Measurements from ENCODE around the gene RTEL1.
A peak's percentile ranks its signal among the peaks of the same experiment; 100 is the strongest.
"Not testable (repeated sequence)": the region's sequence is repeated elsewhere in the genome, so short reads cannot be mapped to it uniquely, and the experiment has no call there.

RTEL1 gene

DNA sequence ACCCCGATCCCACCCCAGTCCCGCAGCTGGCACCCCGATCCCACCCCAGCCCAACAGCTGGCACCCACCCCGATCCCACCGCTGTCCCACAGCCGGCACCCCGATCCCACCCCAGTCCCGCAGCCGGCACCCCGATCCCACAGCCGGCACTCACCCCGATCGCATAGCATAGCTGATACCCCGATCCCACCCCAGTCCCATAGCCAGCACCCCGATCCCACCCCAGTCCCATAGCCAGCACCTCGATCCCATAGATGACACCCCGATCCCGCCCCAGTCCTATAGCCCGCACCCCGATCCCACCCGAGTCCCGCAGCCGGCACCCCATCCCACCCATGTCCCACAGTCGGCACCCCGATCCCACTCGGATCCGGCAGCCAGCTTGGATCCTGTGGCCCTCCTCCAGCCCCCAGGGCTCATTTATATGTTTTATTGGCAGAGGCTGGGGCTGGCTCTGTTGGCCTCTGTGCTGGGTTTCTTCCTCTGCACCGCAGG, 30.3 kb upstream of the RTEL1 start:
- peak overlapping the region; percentile 76 for H3K9ac ChIP-seq
- H3K79me2 ChIP-seq = peaks cover 8% of the 10 kb centered on the region
- TF ChIP-seq, protein P1, sequence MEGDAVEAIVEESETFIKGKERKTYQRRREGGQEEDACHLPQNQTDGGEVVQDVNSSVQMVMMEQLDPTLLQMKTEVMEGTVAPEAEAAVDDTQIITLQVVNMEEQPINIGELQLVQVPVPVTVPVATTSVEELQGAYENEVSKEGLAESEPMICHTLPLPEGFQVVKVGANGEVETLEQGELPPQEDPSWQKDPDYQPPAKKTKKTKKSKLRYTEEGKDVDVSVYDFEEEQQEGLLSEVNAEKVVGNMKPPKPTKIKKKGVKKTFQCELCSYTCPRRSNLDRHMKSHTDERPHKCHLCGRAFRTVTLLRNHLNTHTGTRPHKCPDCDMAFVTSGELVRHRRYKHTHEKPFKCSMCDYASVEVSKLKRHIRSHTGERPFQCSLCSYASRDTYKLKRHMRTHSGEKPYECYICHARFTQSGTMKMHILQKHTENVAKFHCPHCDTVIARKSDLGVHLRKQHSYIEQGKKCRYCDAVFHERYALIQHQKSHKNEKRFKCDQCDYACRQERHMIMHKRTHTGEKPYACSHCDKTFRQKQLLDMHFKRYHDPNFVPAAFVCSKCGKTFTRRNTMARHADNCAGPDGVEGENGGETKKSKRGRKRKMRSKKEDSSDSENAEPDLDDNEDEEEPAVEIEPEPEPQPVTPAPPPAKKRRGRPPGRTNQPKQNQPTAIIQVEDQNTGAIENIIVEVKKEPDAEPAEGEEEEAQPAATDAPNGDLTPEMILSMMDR (IDR thresholded peaks at IDR 0.05) = no peak
- H3K4me2 ChIP-seq (ENCODE audit: low read length) = peak overlapping the region; percentile 94
- H3K4me1 ChIP-seq = peaks cover 6% of the 10 kb centered on the region
- H3K27me3 ChIP-seq (ENCODE audit: control insufficient read depth, insufficient read depth, low read length) = no peaks in the 10 kb centered on the region
- H2AFZ ChIP-seq = peak overlapping the region; percentile 78
- peak overlapping the region; percentile 89 for H3K27ac ChIP-seq
- H3K4me3 ChIP-seq (ENCODE audit: low read depth, low read length) = peak overlapping the region; percentile 83
- H3K36me3 ChIP-seq (ENCODE audit: control insufficient read depth, insufficient read depth, low read length) = no peaks in the 10 kb centered on the region
- H3K9me3 ChIP-seq (ENCODE audit: control insufficient read depth, low read length) = no peaks in the 10 kb centered on the region

DNA sequence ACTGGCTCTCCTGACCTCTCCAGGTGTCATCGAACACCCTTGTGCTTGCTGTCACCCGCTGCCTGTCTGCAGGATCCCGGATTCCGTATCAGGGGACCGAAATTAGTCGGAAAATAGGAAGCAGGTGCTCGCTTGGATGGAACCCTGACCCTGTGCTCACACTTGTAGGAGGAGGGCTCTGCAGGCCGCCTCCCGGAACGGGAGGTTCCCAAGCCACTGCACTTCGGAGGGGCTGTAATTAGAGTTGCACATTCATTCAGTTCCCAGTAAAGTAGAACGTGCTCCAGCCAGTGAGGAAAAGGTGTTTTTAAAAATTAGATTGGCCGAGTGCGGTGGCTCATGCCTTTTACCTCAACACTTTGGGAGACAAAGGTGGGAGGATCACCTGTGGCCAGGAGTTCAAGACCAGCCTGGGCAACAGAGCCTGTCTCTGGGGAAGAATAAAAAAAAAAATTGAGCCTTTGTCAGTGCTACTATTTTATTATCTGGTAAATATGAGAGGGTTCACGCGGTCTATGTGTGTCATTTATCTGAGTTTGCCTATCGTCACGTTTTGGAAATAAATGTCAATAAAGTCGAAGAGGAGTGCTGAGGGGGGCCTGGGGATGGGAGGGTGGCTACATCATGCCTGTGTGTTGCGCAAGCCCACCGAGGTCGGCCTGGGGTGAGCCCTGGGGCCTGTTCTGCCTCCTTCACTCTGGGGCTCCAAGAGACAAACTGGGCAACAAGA, 29.7 kb upstream of the RTEL1 start:
- H3K36me3 ChIP-seq (ENCODE audit: control insufficient read depth, insufficient read depth, low read length) = no peaks in the 10 kb centered on the region
- peaks cover 6% of the 10 kb centered on the region for H3K4me1 ChIP-seq
- no peaks in the 10 kb centered on the region for H3K9me3 ChIP-seq (ENCODE audit: control insufficient read depth, low read length)
- TF ChIP-seq, protein P1 (IDR thresholded peaks at IDR 0.05) = no peak
- H3K27ac ChIP-seq = peak overlapping the region; percentile 71
- peak overlapping the region; percentile 83 for H3K4me3 ChIP-seq (ENCODE audit: low read depth, low read length)
- H3K79me2 ChIP-seq = peaks cover 8% of the 10 kb centered on the region
- peak overlapping the region; percentile 78 for H2AFZ ChIP-seq
- peak overlapping the region; percentile 42 for H3K9ac ChIP-seq
- H3K4me2 ChIP-seq (ENCODE audit: low read length) = peak overlapping the region; percentile 94
- no peaks in the 10 kb centered on the region for H3K27me3 ChIP-seq (ENCODE audit: control insufficient read depth, insufficient read depth, low read length)

DNA sequence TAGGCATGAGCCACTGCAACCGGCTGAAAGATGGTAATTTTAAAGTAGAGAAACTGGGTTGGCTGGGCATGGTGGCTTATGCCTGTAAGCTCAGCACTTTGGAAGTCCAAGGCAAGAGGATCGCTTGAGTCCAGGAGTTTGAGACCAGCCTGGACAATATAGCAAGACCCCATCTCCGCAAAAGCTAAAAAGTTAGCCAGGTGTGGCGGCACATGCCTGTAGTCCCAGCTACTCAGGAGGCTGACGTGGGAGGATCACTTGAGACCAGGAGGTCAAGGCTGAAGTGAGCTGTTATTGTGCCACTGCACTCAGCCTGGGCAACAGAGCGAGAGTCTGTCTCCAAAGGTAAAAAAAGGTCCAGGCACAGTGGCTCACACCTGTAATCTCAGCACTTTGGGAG, 27.2 kb upstream of the RTEL1 start:
- not testable (repeated sequence) for H3K27me3 ChIP-seq (ENCODE audit: control insufficient read depth, insufficient read depth, low read length); H3K4me1 ChIP-seq; H3K9me3 ChIP-seq (ENCODE audit: control insufficient read depth, low read length); H3K9ac ChIP-seq; H3K79me2 ChIP-seq; H3K36me3 ChIP-seq (ENCODE audit: control insufficient read depth, insufficient read depth, low read length); H3K4me3 ChIP-seq (ENCODE audit: low read depth, low read length)
- Histone ChIP-seq H2AFZ (peak overlapping the region; percentile 75), H3K27ac (peak overlapping the region; percentile 68), H3K4me2 (ENCODE audit: low read length) (peak overlapping the region; percentile 33)

GRCh38 chr20:63631426-63631825, 26.7 kb upstream of the RTEL1 start:
- H3K4me3 ChIP-seq (ENCODE audit: low read depth, low read length); H3K9ac ChIP-seq; H3K79me2 ChIP-seq; H3K36me3 ChIP-seq (ENCODE audit: control insufficient read depth, insufficient read depth, low read length); H3K27me3 ChIP-seq (ENCODE audit: control insufficient read depth, insufficient read depth, low read length); H3K4me1 ChIP-seq; H3K9me3 ChIP-seq (ENCODE audit: control insufficient read depth, low read length): not testable (repeated sequence)
- Histone ChIP-seq H2AFZ (peak overlapping the region; percentile 75), H3K4me2 (ENCODE audit: low read length) (peak overlapping the region; percentile 33), H3K27ac (peak overlapping the region; percentile 68)

DNA sequence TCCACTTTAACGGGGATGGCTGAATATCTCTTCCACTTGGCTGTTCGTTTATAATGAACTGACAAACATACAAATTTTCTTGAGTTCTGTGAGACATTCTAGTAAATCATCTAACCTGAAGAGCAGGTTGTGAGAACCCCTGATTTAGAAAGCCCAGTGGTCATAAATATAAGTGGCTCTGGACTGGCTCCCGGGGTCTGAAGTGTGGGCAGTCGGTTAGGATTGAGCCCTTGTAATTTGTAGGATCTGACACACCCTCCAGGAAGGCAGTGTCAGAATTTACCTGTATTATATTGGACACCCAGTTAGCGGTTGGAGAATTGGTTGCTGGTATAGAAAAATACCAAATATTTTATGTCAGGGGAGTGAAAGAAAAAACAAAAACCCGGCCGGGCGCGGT, 24.4 kb upstream of the RTEL1 start:
- Histone ChIP-seq H3K4me3 (ENCODE audit: low read depth, low read length) (no peak overlapping the region), H3K9ac (no peak overlapping the region), H3K27ac (no peak overlapping the region), H3K4me2 (ENCODE audit: low read length) (no peak overlapping the region), H3K27me3 (ENCODE audit: control insufficient read depth, insufficient read depth, low read length) (no peaks in the 10 kb centered on the region), H3K9me3 (ENCODE audit: control insufficient read depth, low read length) (no peaks in the 10 kb centered on the region), H3K4me1 (peaks cover 6% of the 10 kb centered on the region), H3K36me3 (ENCODE audit: control insufficient read depth, insufficient read depth, low read length) (no peaks in the 10 kb centered on the region), H3K79me2 (no peaks in the 10 kb centered on the region), H2AFZ (no peak overlapping the region)
- TF ChIP-seq, protein P1 (IDR thresholded peaks at IDR 0.05) = no peak
